GM19023 (cell line): ENCODE data around the gene AGER.
A peak's percentile ranks its signal among the peaks of the same experiment; 100 is the strongest.
"Not testable (repeated sequence)": the region's sequence is repeated elsewhere in the genome, so short reads cannot be mapped to it uniquely, and the experiment has no call there.

Experiments used
- ATAC-seq: cut with Tn5 transposase; IDR thresholded peaks from one replicate; pipeline ENCODE4 v1.9.1; 2021; ENCODE audit warnings: mild to moderate bottlenecking, moderate library complexity; ENCODE audit not compliant: unreplicated experiment

AGER gene

GRCh38 chr6:32200711-32201475, 16.8 kb upstream of the AGER start:
- ATAC-seq = no peak

GRCh38 chr6:32198866-32199265, 14.8 kb upstream of the AGER start:
- ATAC-seq = no peak

- no peak for ATAC-seq
Measured at GRCh38 chr6:32198345-32198696, 14.3 kb upstream of the AGER start.

DNA sequence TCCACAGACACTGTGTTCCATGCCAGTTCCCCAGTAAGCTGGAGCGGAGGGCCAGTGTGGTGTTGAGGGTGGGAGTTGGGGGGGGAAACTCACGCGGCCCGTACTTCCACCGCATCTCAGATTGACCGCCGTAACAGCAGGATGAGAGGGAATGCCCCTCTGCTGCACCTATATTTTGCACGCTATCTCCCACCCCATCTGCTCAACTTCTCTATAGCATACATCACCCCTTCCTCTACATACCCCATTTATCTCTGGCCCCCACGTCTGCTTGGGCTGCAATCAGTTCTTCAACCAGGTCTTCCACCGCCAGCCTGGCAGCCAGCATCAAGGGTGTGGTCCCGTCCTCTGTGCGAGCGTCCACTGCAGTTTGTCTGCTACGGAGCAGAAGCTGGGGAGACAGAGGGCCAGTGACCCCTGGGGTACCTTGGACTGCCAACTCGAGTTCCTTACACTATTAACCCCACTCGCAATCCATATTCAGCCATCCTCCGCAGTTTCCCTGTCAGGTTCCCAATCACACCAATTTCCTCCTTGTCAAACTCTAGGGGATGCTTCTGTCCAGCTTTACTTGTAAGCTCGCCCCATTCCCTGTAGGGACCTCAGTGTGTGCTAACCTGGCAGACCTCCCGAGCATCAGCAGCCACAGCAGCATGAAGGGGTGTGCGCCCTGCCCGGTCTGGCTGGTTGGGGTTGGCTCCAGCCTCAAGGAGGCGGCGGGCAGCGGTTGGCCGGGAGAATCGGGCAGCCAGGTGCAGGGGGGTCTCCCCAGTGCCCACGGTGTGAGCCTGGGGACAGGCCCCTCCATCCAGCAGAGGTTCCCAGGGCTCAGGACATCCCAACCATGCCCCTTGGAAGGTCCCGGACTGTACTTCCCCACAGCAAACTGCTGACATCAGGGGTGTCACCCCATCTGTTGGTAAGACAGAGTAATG, 12.9 kb upstream of the AGER start:
- ATAC-seq = no peak

DNA sequence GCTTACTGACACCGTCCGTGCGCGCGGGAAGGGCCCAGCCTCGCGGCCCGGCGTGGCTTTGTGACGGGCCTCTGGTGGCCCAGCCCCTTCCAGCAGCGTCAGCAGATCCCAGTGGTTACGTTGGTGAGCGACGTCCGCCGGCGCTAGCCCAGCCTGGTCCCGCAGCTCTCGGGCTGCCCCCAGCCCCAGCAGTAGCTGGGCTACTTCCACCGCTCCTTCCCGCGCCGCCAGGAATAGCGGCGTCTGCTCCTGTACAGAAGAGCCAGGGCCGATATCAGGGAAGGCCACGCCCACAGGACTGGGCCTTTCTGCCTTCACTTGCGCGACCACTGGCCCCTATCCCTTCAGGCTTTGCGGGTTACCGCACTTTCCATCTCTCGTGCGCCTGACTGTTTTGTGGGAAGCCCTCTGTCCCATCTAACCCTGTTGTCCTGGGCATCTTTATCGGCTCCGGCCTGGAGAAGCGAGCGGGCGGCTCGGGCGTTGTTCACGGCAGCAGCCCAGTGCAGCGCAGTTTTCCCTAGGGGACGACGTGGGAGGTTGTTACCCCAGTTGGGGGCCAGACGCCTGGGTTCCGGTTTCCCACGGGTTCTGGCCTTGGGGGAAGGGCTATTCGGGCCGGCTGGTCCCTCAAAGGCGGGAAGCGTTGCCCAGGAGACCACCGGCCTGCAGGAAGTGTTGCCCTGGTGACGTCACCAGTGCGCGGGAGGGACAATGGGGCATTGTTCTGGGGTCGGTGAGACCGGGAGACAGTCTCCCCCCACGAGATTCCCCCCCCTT, 12.0 kb upstream of the AGER start:
- ATAC-seq = peak; percentile 76

DNA sequence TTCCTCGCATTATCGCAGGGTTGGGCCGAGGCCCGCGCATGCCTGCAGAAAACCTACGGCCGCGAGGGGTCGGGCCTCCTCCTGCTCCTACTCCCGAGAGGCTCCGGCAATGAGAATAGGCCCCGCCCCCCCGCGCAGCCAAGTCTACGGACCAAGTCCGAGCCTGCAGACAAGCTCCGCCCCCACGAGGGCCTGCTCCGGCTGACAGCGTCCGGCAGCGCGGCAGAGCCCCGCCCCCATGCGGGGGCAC, 11.5 kb upstream of the AGER start:
- peak; percentile 78 for ATAC-seq

DNA sequence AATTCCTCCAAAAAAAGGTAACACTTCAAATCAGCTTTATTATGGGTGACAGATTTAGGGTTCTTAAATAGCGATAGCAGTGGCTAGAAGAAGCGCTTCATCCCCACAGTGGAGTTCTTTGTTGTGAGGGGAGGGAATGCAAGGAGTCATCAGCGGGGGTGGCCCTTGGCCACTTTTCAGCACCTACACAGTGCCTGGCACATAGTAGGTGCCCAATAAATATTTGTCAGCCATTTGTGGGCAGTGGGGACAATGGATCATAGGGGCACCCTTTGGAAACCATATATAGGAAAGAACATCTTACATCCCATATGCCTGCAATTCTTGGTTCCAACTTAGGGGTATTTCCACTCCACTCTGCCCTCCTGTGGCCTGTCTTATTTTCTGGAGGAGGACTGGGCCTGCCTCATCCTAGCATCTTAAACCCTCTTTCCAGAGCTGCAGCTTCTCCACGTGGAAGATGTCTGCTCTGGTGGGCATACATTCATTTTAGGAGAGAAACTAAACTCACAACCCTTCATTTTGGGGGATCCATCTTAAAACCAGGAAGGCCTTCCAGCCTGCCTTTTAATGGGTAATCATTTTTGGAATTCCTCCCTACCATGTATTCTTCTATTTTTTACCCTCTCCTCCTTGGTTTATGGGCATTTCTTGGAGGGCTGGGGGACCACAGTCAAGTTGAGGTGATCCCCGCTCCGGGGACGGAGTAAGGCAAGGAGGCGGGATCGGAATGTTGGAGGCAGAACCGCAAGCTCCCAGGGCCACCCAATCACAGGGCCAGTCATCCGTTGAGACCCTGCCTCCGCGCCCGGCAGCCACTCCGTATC, 11.0 kb upstream of the AGER start:
- no peak for ATAC-seq

- no peak for ATAC-seq
Measured at GRCh38 chr6:32194388-32194787, 10.3 kb upstream of the AGER start.

- not testable (repeated sequence) for ATAC-seq
Measured at GRCh38 chr6:32193096-32193495, 9.0 kb upstream of the AGER start.

- no peak for ATAC-seq
Measured at GRCh38 chr6:32192608-32193039, 8.6 kb upstream of the AGER start, which contains the start of gene GPSM3. TSS of gene GPSM3 (minus strand) at chr6:32192643. CDS start at chr6:32192513, 130 bp downstream.

DNA sequence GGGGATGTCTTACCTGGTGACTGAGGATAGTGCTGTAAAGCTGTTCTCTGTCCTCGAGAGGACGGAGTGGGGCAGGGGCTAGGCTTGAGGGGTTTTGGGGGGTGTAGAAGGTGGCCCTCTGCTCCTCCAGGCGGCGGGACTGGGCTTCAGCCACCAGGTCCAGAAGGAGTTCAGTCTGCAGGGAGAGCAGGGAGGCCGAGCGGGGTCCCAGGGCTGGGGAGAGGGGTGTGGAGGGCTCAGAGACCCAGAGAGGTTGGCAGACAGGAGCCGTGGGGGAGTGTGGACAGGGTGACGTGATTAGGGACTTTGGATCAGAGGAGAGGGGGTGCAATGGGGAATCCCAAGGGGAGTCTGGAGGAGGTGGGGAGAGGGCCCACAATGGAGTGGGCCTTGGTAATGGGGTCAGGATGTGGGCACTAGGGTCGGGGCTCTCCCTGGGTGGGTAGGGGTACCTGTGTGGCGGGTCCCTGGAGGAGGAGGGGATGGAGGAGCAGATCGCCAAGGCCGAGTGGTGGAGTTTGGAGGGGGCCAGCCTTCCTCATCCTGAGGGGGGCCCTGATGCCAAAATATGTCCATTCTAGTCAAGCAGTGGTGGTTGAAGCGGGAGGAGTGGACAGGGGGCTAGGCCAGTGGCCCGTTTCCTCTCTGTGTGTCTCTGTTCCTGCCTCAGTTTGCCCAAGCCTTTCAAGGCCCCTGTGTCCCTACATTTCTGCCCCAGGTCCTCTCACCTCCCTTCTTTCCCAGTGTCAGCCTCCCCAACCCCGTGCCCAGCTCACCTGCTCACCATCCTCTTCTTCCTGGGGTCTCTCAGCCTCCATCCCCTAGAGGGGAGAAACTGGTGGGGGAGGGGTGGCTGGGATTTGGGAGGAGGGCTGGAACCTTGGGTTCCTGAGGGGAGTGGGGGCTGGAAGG, 7.9 kb upstream of the AGER start:
- no peak for ATAC-seq

DNA sequence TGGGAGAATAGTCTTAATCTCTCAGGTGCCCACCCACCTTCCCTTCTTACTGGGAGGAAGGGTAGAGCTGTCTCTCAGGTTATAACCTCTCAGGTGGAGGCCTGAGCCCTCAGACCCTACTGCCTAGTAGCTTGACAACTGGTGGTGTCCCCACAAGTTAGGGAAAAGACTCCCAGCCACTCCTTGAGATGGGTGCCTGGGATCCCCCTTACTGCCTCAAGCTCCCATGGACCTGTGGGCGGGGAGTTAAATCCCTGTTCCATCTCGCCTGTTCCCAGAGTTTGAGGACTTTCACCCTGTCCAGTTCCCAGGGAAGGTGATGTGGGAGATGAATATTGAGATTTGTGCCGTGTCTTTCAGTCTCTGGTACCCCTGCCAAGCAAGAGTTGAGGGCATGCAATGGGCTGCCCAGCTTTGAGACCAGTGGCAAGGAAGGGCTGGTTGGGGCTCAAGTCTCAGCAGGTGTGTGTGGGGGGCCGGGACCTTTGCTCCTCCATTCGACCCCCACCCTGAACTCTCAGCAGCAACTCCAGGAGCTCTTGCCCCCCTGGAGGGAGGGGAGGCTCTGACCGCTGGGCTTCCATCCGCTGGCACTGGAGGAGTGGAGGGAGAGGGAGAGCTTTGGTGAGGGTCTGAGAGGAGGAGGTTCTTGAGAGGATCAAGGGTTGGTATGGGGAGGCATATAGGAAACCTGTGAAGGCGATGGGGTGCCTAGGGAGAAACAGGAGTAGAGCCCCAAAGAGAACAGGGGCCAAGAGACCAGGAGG, 7.0 kb upstream of the AGER start:
- ATAC-seq = no peak

DNA sequence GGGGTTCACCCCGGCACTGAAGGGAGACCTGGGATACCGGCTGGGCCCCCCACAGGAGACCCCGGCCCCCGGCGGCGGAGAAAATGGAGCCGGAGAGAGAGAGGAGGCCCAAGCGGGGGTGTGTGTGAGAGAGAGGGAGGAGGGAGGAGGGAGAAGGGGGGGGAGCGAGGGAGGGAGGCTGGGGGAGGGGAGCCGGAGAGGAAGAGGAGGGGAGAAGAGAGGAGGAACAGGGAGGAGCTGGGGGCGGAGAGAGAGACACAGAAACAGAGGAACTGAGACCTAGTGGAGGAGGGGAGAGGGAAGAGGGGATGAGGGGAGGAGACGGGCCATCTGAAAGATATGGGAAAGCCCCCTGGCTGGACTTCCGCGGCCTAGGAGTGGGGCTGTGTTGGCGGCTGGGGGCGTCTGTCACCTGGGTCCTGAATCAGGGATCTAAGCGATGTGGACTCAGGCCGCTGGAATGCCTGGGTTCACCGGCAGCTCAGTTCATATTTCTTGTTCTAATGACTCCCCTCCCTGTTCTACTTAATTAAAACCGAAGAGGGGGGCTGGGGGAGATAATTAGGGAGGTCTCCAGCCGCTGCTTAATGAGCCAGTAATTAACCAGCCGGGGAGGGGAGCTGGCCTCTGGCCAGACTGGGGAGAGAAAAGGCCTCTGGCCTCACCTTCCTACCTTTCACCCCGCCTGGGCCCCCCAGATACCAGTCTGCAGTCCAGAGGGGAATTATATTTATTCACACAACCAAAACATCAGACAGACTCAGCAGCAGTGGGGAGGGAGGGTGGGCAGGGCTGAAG, 6.2 kb upstream of the AGER start, which contains the start of gene PBX2:
Gene PBX2 (minus strand): TSS at position 149 of the 798 bp plus-strand sequence. CDS start 287 bp downstream, outside the sequence.
- ATAC-seq = peak; percentile 57

GRCh38 chr6:32189742-32190053, 5.6 kb upstream of the AGER start:
- no peak for ATAC-seq

GRCh38 chr6:32189069-32189741, 5.2 kb upstream of the AGER start:
- ATAC-seq = no peak

DNA sequence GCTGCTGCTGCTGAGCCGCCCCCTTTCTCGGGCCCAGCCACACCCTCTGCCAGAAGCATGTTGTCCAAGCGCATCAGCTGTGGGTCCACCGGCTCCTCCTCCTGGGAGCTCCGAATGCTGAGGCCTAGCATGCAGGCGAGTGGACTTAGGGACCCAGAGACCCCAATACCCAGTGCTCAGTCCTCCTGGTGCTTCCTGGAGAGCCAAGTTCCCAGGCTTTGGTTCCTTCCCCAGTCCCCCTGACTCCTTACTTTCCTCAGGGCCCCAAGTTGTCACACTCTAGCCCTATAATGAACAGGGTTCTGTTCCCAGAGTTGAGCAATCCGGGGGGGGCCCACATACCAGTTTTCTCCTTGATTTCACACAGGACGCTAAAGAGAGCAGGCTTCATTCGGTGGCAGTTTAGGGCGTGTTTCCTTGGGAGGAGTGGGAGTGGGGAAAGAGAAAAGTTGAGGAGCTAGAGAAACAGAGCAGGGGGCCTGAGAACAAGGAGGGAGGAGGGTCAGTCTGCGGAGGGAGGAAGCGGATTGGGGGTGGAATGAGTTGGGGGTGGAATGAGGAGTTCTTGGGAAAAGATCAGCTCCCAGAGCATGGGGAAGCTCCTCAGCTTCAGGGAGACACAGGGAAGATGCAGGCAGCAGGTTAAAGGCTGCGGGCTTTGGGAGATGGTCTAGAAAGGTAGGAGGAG, 4.5 kb upstream of the AGER start:
- no peak for ATAC-seq
